Suprapubic skin (tissue), 3 donors: ENCODE data around the gene HMGN4.

Experiments
- CTCF ChIP-seq, 2 donors: fragments of 200-600 bp in 1 of 2; fragments of 450-650 bp in 1 of 2; sonication (generic) in 1 of 2; IDR thresholded peaks; one replicate each; pipeline ENCODE4 v1.5.1; 2016 to 2019; ENCODE audit warnings: antibody characterized with exemption in 2 of 2, mild to moderate bottlenecking in 1 of 2, moderate library complexity in 1 of 2
- EP300 ChIP-seq: sonication (generic); formaldehyde crosslinking; IDR thresholded peaks from one replicate; pipeline ENCODE4 v1.6.1; 2017; ENCODE audit warnings: antibody characterized with exemption
- POLR2A ChIP-seq, 2 donors: fragments of 450-650 bp; IDR thresholded peaks; one replicate each; pipeline ENCODE4 v1.6.1; 2017; ENCODE audit warnings: antibody characterized with exemption in 2 of 2, mild to moderate bottlenecking in 2 of 2, moderate library complexity in 2 of 2

GRCh38 chr6:26495281-26495680, 42.9 kb upstream of the HMGN4 start:
- TF ChIP-seq CTCF (IDR thresholded peaks at IDR 0.05) (no peak), POLR2A (IDR thresholded peaks at IDR 0.05) (no peak), EP300 (no peak)
